GM18498 (cell line): ENCODE results near the gene NAA40.
A peak's percentile ranks its signal among the peaks of the same experiment; 100 is the strongest.

Experiments used
- ATAC-seq: cut with Tn5 transposase; IDR thresholded peaks from one replicate; pipeline ENCODE4 v1.9.1; 2021; ENCODE audit warnings: mild to moderate bottlenecking, moderate library complexity; ENCODE audit not compliant: unreplicated experiment

The NAA40 gene

DNA sequence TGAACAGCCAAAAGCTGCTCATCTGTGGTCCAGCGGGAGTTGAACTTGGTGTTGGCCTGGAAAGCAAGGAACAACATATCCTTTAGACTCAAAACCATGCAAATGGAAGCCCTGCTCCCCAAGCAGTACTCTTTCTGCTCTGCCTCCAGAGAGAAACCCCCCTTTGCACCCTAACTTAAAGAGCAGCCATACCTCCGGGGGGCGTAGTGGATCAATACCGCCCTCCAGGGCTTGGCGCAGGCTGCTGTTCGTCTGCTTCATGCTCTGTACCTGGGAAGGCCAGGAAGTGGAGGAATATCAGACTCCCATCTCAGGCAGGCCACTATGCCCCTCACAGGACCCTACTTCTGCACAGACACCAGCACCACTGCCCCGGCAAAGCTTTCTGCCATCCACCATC is 26.1 kb upstream of the NAA40 start:
- no peak for ATAC-seq

DNA sequence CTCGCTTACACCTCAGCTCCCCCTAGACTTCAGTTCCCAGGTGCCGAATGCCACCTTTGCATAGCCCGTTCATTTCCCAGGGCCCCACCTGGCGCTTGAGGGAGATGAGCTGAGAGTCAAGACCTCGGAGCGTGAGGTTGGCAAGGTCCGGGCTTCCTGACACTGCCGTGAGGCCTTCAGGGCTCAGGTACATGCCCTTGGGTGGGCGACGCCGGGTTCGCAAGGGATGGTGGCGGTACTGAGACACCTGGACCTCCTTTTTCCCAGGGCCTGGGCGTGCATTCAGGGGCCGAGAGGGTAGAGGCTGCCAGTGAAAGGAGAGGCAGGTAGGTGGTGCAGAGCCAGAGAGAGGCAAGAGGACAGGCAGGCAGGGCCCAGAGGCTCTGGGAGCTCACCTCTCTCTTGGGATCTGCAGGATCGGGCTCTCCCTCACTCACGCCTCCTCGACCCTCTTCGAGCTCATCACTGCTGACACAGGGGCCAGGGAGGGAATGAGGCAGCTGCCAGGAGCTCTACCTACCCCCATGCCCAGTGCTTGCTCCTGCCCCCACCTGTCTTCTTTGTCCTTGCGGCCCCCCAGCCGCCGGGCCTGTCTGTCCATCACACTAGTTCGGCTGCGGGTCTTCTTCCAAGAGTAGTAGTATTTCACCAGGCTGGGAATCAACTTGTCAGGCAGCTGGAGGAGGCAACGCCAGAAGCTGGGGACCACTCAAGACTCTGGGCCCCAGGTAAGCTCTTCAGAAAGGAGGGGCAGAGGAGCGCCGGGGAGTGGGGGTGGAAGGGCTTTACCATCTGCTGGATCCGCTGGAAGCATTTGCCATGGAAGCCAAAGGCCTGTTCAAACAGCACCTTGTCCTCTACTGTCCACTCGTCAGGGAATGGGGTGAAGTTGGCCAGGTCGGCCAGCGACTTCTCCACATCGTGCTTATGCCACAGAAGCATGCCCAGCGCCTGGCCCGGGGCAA is 24.7 kb upstream of the NAA40 start:
- ATAC-seq = no peak

DNA sequence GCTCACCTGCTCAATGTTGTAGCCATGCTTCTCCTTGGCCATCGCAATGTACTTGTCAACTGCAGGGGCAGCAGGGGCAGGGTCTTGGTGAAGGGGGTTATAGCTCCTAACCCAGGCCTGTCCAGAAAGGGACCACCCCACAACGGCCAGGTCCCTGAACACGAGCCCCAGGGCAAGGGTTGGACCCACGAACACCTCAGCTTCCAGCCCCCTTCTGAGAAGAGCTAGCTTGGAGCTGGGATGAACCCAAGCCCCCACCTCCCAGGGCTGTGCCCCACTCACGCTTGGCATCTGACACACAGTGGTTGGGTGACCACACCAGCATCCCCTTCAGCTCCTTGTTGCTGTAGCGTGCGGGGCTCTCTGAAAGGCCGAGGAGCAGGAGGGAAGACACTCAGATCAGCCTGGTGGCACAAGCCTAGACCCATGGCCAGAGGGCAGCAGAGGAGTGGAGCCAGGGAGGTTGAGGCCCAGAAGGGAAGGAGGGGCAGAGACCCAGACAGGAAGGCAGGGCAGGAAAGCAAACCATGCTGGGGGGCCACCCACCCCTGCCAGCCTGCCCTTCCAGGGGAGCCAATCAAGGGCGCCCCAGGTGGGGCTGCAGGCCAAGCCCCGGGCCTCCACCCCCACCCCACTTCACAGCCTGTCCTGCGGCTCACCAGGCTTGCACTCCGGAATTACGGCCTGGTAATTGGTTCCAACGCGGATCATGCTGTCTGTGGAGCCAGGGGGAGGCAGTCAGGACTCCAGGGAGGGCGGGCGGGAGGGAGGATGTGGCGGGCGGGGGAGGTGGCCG is 23.7 kb upstream of the NAA40 start:
- ATAC-seq = no peak

DNA sequence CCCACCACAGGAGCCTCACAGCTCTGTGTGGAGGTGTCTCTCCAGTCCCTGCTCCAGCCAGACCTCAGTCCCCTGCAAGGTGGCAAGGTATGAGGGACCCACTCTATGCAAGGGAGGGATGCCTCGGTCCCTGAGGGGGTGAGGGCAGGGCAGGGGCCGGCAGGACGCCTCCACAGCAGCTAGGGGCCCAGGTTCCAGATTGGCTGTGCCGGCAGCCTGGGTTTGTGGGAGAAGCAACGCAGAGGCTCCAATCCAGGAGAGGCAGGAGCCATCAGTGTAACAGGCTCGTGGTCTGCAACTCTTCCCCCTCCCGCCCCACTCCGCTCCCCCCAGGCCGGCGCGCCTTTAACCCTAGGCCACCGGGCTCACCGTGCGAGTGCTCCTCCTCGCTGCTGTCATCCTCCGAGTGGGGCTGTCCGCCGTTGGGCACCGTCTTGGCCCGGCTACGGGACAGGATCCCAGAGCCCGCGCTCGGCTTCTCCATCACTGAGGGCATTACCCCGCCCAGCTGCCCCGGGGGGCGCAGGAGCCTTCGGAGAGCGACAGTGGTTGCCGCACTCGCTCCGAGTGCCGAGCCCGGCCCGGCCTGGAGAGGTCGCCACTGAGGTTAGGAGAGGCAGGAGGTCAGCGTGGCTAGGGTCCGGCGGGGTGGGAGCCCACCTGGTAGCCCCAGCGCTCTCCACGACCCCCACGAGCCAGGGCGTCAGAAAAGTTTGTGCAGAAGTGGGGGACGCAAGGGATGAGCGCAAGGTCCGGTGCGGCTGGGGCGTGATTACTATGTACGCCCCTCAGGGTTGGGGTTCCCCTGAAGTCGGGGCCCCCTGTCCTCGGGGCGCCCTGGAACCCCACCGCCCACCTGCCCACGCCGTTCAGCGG is 22.6 kb upstream of the NAA40 start:
- no peak for ATAC-seq

DNA sequence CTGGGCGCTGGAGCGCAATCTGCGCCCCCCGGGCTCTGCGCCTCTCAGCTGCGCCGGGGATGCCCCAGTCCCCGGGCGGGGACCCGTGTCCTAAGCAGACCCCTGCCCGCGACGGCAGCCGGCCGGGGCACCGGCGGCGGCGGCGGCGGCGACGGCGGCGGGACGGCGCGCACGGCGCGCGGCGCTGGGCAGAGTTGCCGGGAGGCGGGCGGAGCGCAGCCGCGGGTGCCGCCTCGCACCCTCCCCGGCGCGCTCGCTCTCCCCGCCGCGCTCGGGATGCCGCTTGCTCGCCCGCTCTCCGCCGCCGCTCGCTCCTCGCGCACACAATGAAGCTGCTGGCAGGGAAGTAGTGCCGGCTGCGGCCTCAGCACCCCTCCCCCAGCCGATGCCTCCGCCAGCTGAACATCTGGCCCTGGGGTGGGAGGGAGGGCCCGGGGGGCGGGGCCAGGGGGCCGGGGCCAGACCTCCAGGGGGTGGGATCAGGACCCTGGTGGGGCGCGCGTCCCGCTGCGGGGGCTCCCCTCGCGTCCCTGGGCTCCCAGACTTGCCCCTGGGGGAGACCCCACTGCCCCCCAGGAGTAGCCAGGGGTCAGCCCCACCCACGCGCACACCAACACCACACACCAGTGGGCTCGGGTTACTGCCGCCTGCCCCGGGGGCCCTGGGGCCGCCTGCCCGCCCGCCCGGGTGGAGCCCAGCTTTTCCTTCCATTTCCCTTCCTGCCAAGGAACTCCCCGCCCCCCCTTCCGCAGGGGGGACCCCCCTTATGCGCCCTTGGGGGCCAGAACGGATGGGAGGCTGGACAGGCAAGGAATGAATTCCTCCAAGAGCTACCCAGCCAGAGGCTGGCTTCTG is 21.7 kb upstream of the NAA40 start, which contains the start of gene RCOR2:
TSS of gene RCOR2 (minus strand) at position 328 of the 855 bp plus-strand sequence. CDS start 708 bp downstream, outside the sequence.
- ATAC-seq = peak; percentile 52

DNA sequence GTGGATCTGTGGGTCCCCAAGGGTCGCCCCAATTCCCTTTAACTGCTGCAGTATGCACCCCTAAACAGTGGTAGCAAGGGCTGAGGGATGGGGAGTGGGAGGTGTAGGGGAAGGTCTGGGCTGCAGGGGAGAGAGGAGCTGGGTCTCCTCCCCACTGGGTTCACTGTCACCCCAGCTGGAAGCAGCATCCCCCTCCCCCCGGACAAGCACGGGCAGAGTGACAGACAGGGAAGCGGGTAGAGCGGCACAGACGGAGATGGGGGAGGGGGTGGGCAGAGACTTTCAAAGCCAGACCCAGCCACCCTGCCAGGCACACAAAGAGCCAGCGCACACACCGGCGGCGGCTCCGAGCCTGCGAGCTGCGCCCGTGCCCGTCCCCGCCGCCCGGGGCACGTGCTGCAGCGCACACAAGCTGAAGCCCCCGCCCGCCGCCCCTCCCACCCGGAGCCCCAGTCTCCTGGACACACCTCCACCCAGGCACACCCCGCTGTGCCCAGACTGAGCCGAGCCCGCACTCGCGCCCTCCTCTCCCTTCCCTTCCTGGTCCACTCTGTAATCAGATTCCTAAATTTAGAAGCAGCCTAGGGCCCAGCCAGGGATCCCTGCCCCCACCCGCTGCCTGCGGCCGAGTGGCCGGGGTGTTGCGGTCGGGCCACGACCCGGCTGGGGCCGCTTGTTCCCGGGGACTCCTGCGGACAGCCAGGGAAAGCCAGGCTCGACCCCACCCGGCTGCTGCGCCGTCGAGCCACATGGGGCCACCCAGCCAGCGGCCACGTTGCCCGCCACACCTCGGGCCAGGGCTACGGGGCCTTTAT is 20.9 kb upstream of the NAA40 start:
- no peak for ATAC-seq

DNA sequence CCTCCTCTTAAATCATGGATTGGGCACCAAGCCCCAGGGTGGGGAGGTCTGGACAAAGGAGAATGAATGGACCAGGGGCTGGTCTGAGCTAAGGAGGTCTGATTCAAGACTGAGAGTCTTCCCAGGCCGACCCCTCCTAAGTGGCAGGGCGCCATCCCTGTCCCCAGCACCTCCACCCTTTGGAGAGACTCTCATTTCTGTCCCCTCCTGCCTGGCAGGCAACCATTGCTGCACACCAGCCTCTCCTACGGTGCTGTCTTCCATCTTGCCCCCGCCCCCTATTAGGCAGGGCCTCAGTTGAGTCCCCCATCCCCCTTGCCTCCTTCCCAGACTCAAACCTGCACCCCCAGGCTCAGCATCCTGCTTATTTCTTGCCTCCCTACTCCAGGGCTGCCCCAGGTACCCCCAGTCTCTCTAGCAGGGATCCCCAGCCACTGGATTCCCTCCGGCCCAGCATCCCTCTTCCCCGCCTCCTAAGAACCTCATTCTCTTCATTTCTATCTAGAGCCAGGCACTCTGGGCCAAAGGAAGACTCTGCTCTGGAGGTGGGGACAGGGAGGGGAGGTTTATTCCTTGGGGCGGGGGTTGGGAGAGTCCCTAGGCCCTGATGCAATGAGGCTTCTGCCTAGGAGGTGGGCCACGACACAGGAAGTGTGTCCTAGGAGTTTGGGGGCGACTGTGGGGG is 20.2 kb upstream of the NAA40 start:
- no peak for ATAC-seq

DNA sequence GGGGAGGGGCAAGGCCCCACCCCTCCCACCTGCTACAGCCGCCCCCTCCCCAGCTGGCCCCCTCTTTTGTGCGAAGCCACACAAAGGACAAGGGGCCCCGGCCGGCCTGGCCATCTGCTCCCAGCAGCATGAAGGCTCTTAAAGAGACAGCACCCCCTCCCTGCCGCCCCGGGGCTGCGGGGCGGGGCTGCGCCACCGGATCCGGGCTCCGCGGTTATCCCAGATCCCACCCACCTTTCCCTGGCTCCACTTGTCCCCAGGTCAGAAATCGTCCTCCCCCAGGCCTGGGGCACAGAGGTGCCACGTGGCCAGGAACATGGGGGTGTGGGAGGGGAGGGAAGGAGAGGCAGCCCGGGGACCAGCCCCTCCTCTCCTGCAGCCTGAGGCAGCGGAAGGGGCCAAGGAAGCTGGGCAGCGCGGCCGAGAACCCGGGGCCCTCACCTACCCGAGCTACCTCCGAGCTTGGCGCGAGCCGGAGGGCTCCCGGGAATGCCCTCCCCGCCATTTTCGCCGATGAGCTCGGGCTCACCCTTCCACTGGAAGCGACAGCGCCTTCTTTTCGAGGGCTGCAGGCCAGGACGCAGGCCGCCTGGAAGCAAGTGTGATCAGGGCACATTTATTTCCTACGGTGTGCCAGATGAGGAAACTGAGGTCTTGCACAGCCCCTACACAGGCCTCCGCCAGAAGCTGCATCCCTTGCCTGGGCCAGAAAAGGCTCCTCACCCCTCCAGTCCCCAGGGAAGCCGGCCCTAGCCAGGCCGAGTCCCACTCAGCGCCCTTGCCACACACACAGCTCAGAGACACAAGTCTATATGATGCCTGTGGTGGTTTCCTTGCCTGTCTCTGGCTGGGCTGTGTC is 19.3 kb upstream of the NAA40 start:
- ATAC-seq = no peak

DNA sequence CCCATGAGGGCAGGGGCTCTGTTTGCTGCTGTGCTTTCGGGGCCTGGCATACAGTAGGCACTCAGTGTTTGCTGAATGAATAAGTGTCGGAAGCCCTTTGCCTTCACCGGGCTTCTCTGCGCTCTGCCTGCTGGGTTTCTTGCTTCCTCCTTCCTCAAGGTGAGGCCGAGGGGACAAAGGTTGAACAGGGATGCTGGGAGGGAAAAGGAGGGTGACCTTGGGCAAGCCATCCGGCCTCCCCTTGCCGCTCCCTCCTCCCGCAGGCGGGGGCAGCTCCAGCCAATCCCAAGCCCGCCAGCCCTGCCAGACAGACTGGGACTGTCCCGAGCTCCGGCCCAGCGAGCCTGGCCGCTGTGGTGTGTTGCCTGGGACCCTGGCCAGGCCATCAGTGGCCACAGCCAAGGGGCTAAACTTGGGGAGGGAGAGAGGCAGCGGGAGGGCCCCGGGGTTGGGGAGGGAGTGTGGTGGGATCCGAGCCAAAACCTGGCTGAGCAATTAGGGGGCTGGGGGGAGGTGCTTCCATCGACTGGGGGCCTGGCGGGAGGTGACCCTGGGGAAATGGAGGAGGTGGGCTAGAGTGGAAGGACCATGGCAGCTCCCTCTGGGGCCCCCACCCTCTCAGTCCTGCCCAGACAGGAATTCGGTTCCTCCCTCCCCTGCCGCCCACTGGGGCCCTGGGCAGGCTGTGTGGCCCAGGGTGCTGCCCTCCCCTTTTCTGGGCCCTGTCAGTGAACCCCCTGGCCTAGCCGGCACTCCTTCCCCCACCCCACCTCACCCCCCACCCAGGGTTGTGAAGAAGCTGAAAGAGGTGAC is 18.5 kb upstream of the NAA40 start:
- ATAC-seq = no peak

DNA sequence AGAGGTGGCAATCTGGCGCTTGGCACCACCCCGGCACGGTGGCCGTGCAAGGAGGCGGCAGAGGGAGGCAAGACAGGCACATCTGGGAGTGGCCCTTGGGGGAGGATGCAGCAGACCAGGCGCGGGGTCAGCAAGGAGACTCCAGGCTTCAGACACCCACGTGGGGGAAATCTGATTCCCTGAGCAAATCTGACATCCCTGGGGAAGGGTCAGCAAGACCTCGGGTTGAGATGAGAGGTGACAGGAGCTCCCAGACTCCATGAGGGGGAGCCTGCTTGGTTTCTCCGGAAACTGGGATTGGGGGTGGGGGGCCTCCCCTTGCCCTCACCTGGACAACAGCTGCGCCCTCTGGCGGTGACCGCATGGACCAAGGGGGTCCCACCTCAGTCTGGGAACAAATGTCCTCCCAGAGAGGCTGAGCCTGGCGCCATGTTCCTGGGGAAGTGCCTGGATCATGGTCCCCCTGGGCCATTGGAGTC is 17.8 kb upstream of the NAA40 start:
- no peak for ATAC-seq

DNA sequence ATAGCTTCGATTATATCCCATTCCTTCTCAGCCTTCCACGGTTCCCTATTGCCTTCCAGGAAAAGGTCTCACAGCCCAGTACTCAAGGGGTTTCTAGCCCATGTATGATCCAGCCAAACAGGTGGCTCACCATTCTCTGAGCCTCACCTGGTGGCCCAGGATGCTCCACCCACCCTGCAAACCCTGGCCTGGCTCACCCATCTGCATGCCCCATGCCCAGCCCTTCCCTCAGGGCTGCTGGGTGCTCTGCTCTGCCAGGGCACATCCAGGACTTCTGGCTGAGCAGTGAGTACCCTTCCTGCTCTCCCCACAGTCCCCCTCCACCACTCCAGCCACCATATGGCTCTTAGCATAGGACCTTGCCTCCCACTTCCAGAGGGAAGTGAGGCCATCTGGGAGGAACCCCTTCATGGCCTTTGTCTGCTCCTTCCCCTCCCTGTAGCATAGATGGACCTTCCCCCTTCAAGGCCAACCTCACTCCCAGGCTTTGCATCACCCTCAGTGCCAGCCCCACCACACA is 16.1 kb upstream of the NAA40 start:
- no peak for ATAC-seq

DNA sequence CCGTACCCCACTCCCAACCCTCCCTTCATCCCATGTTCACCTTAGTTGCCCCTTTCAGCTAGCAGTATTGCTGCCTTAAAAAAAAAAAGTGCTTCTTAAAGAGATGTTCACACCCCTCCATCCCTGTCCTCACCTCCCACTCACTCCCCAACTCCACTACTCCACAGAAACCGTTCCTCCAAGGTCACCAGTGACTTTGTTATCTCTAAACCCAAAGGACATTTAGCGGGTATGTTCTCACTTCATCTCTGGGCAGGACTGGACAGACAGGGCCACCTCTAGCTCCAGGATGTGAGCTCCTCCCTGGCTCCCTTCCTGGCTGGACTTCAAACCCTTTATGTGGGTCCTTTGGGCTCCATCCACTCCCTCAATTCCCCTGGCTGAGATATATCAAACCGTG is 15.5 kb upstream of the NAA40 start:
- no peak for ATAC-seq

DNA sequence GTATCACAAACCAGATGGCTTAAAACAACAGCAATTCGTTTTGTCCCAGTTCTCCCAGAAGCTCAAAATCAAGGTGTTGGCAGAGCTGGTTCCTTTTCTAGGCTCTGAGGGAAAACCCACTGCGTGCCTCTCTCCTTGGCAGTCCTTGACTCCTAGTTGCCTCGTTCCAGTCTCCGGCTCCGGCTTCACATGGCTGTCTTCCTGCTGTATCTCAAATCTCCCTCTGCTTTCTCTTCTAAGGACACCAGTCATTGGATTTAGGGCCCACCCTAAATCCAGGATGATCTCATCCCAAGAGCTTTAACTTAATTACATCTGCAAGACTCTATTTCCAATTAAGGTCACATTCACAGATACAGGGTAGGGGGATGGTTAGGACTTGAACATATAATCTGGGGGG is 9.2 kb upstream of the NAA40 start:
- ATAC-seq = no peak

DNA sequence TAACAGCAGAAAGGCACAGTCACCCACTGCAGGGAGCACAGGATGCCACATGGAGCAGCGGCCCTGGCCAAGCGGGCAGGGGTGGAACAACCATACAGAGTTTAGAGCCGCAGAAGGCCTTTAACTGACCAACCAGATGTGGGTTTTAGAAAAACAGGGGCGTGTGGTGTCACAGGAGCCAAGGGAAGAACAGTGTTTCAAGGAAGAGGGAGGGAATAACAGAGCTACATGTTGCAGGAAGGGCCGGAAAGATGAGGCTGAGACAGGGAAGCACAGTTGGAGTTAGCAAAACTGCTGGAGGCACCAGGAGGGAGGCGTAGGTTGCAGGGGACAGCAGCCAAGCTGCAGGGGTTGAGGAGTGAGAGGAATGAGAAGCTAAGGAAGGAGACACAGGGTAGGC is 7.8 kb upstream of the NAA40 start:
- no peak for ATAC-seq

DNA sequence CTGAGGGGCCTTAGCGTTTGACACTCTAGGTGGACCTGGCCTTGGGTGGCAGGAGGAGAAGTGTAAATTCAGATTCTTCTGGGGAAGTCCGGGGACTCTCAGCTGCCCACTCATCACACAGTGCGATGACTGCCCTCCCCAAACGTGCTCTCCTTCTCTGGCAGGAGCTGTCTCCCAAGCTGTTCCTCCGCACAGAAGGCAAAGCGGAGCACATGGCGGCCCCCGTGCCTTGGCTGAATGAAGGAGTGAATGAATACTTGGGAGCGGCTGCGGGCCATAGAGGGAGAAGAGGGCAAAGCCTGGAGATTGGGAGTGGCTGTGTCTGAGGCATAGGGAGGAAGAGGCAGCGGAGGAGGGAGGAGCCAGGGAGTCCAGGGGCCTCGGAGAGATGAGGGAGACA is 6.9 kb upstream of the NAA40 start:
- ATAC-seq = no peak

DNA sequence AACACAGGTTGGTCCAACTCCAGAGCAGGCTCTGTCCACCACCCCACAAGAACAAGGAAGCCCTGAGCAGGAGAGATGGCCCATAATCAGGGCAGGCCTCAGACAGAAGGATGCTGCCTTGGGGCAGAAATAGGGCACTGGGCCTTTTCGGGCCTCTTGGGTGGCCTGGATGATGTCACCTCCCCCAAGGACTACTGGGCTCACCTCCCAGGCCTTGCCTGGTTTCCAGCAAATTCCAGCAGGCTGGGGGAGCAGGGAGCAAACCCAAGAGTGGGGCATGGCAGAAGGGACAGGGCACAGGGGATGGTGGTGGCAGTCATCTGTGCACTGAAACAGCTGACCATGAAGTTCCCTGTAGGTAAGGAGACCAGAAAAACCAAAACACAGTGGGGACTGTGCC is 5.3 kb upstream of the NAA40 start:
- no peak for ATAC-seq
